GM12892 (cell line): ENCODE measurements around the gene SFR1.
A peak's percentile ranks its signal among the peaks of the same experiment; 100 is the strongest.

Experiments
- DNase-seq: peaks from one replicate; pipeline ENCODE4 v3.0.0; 2011; ENCODE audit not compliant: insufficient read length
- FAIRE-seq: peaks from 2 replicates; lab custom pipeline; 2011; peaks lifted over from hg19 to GRCh38; lab: Jason Lieb, UNC
- POLR2A ChIP-seq: IDR thresholded peaks from 2 replicates; pipeline ENCODE4 v1.6.1; 2011; ENCODE audit warnings: low read depth, low read length, control low read depth
- POLR2AphosphoS5 ChIP-seq: IDR thresholded peaks from 2 replicates; pipeline ENCODE4 v1.6.1; 2011; ENCODE audit warnings: low read depth, low read length, control low read depth
- TAF1 ChIP-seq: IDR thresholded peaks from 2 replicates; pipeline ENCODE4 v1.6.1; 2011; ENCODE audit warnings: low read depth, mild to moderate bottlenecking, control low read depth, low read length, borderline replicate concordance

SFR1 gene

GRCh38 chr10:104109908-104110662, 11.9 kb upstream of the SFR1 start:
- FAIRE-seq (no peak), DNase-seq (no peak)
- TF ChIP-seq TAF1 (no peak), POLR2AphosphoS5 (no peak), POLR2A (no peak)

GRCh38 chr10:104113376-104113956, 8.5 kb upstream of the SFR1 start:
- TF ChIP-seq TAF1 (no peak), POLR2AphosphoS5 (no peak), POLR2A (no peak)
- no peak for FAIRE-seq
- no peak for DNase-seq

- FAIRE-seq: no peak
- no peak for DNase-seq
- TF ChIP-seq POLR2AphosphoS5 (no peak), TAF1 (no peak), POLR2A (no peak)
Observed at GRCh38 chr10:104117839-104118323, 4.1 kb upstream of the SFR1 start.

- DNase-seq (no peak), FAIRE-seq (peak; percentile 44)
- TF ChIP-seq POLR2AphosphoS5 (no peak), TAF1 (no peak), POLR2A (no peak)
Observed at GRCh38 chr10:104119996-104120395, 2.0 kb upstream of the SFR1 start.

GRCh38 chr10:104120512-104120902, 1.5 kb upstream of the SFR1 start:
- no peak for TF ChIP-seq POLR2A
- no peak for TF ChIP-seq TAF1
- no peak for TF ChIP-seq POLR2AphosphoS5
- no peak for FAIRE-seq
- DNase-seq: no peak

GRCh38 chr10:104120903-104121484, 977 bp upstream of the SFR1 start:
- peak; percentile 21 for DNase-seq
- TF ChIP-seq TAF1 (no peak), POLR2A (no peak), POLR2AphosphoS5 (no peak)
- FAIRE-seq: no peak

GRCh38 chr10:104122225-104123107, 495 bp downstream of the SFR1 start:
- TF ChIP-seq TAF1 (no peak; the same call in 1 of the 2 replicates), POLR2AphosphoS5 (no peak), POLR2A (no peak)
- no peak for FAIRE-seq
- DNase-seq: no peak

GRCh38 chr10:104123397-104123796, 1.4 kb downstream of the SFR1 start:
- FAIRE-seq (peak; percentile 83), DNase-seq (no peak)
- no peak for TF ChIP-seq POLR2A
- TF ChIP-seq POLR2AphosphoS5: no peak
- no peak for TF ChIP-seq TAF1

GRCh38 chr10:104127411-104127810, 5.4 kb downstream of the SFR1 start:
- no peak for TF ChIP-seq POLR2AphosphoS5
- TF ChIP-seq POLR2A: no peak
- TF ChIP-seq TAF1: no peak
- DNase-seq (no peak), FAIRE-seq (no peak)

- TF ChIP-seq POLR2AphosphoS5 (no peak), TAF1 (no peak), POLR2A (no peak)
- no peak for DNase-seq
- no peak for FAIRE-seq
Observed at GRCh38 chr10:104128214-104128613, 6.2 kb downstream of the SFR1 start.

- TF ChIP-seq POLR2AphosphoS5: no peak
- TF ChIP-seq POLR2A: no peak
- no peak for TF ChIP-seq TAF1
- DNase-seq: no peak
- FAIRE-seq: no peak
Observed at GRCh38 chr10:104130041-104130440, 8.1 kb downstream of the SFR1 start.
